Vagina (tissue), 2 donors: Measurements from ENCODE around the gene SHCBP1L. TPM values are rescaled to one million over a fixed set of nuclear protein-coding genes. Genes with fewer than 3 reads are reported as not detected.

ENCODE experiments used
- DNase-seq, 2 donors: peaks; one replicate each; pipeline ENCODE4 v3.0.0-alpha.2; 2017; ENCODE audit errors: extremely low spot score in 2 of 2
- H3K27ac ChIP-seq: fragments of 200-600 bp; sonication (generic); one replicate; pipeline ENCODE4 v1.5.1; 2019
- H3K27me3 ChIP-seq: fragments of 200-600 bp; sonication (generic); one replicate; pipeline ENCODE4 v1.5.1; 2019
- H3K36me3 ChIP-seq, 2 donors: fragments of 200-600 bp; sonication (generic); one replicate each; pipeline ENCODE4 v1.5.1; 2017 to 2019
- H3K4me1 ChIP-seq: fragments of 200-600 bp; sonication (generic); one replicate; pipeline ENCODE4 v1.5.1; 2019
- H3K4me3 ChIP-seq, 2 donors: fragments of 200-600 bp; sonication (generic); 1 replicate in 1 of 2; 2 replicates in 1 of 2; pipeline ENCODE4 v1.5.1; 2016 to 2019
- H3K9me3 ChIP-seq: fragments of 200-600 bp; sonication (generic); one replicate; pipeline ENCODE4 v1.5.1; 2019
- POLR2A ChIP-seq, 2 donors: fragments of 450-650 bp; IDR thresholded peaks; one replicate each; pipeline ENCODE4 v1.6.1; 2017; ENCODE audit warnings: antibody characterized with exemption in 2 of 2, mild to moderate bottlenecking in 2 of 2, moderate library complexity in 2 of 2
- POLR2AphosphoS5 ChIP-seq, 2 donors: sonication (generic); formaldehyde crosslinking; IDR thresholded peaks; one replicate each; pipeline ENCODE4 v1.9.0; 2017; ENCODE audit warnings: antibody characterized with exemption in 2 of 2, mild to moderate bottlenecking in 2 of 2, low read depth in 1 of 2; ENCODE audit not compliant: insufficient read depth in 1 of 2
- intact Hi-C: fragments of 100-400 bp; cut with DNase I; formaldehyde crosslinking; loops from one replicate; pipeline ENCODE4 v1.15.1; 2023
- total RNA-seq: library from RNA; depleted of rRNA; stranded (reverse); fragments of >200 nt; gene quantifications from one replicate; pipeline ENCODE4 v1.2.3, GENCODE V29; 2016
- TF ChIP-seq, protein P1 (sequence below), 3 experiments: fragments of 450-650 bp in 2 of 3; fragments of 200-600 bp in 1 of 3; sonication (generic) in 1 of 3; IDR thresholded peaks; one replicate each; pipeline ENCODE4 v1.5.1; 2017 to 2019; ENCODE audit warnings: antibody characterized with exemption in 3 of 3, mild to moderate bottlenecking in 2 of 3, moderate library complexity in 2 of 3

SHCBP1L gene
- total RNA-seq, 1 donor from 2014 or later = not detected

DNA sequence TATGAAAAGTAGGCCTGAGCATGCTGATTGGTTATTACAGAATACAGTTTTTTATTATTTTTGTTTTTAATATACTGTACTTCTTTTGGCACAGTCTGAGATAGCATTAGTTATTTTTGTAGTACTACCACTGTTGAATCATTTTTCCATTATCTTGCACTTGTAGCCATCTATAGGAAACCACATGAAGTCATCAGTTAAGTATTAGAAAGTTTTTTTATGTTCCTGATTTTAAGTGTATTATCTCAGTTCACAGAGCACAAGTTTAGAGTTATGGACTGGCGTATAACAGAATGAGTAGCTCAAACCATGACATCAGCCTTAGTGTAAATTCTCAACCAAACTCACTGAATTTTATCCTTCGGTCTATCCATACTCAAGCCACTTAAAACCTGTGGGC lies 91.0 kb downstream of the SHCBP1L start:
- no peaks in the 10 kb centered on the region for H3K27me3 ChIP-seq
- TF ChIP-seq POLR2A (IDR thresholded peaks at IDR 0.05) (no peak), POLR2AphosphoS5 (IDR thresholded peaks at IDR 0.05; ENCODE audit: insufficient read depth in 1 of 2, low read depth in 1 of 2) (no peak)
- TF ChIP-seq, protein P1, sequence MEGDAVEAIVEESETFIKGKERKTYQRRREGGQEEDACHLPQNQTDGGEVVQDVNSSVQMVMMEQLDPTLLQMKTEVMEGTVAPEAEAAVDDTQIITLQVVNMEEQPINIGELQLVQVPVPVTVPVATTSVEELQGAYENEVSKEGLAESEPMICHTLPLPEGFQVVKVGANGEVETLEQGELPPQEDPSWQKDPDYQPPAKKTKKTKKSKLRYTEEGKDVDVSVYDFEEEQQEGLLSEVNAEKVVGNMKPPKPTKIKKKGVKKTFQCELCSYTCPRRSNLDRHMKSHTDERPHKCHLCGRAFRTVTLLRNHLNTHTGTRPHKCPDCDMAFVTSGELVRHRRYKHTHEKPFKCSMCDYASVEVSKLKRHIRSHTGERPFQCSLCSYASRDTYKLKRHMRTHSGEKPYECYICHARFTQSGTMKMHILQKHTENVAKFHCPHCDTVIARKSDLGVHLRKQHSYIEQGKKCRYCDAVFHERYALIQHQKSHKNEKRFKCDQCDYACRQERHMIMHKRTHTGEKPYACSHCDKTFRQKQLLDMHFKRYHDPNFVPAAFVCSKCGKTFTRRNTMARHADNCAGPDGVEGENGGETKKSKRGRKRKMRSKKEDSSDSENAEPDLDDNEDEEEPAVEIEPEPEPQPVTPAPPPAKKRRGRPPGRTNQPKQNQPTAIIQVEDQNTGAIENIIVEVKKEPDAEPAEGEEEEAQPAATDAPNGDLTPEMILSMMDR (IDR thresholded peaks at IDR 0.05) = no peak
- H3K36me3 ChIP-seq = peaks cover 0 to 80% of the 10 kb centered on the region in 2 donors
- H3K4me3 ChIP-seq = no peak overlapping the region
- H3K9me3 ChIP-seq = no peaks in the 10 kb centered on the region
- DNase-seq = no peak
- intact Hi-C loops = no loop called here
- no peak overlapping the region for H3K27ac ChIP-seq
- H3K4me1 ChIP-seq = no peaks in the 10 kb centered on the region

DNA sequence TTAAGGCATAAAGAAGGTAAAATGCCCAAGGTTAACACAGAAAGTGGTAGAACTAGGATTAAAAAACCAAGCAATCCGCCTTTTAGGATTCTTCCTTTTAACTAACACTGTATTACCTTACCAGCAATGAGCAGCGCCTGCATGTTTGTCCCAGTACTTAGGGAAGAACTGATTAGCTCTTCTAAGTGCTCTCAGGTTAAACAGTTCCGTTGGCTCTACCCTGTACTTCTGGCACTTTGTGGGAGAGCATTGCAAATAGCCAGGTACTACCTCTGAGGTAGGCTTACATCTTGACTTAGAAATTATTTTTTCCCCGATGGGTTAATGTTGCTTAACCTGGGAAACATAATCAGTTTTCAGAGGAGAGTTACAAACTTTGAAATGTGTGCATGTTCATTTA lies 92.3 kb downstream of the SHCBP1L start:
- TF ChIP-seq POLR2A (IDR thresholded peaks at IDR 0.05) (no peak), POLR2AphosphoS5 (IDR thresholded peaks at IDR 0.05; ENCODE audit: insufficient read depth in 1 of 2, low read depth in 1 of 2) (no peak)
- TF ChIP-seq, protein P1 (IDR thresholded peaks at IDR 0.05) = no peak
- H3K36me3 ChIP-seq = peaks cover 0 to 91% of the 10 kb centered on the region in 2 donors
- DNase-seq = no peak

DNA sequence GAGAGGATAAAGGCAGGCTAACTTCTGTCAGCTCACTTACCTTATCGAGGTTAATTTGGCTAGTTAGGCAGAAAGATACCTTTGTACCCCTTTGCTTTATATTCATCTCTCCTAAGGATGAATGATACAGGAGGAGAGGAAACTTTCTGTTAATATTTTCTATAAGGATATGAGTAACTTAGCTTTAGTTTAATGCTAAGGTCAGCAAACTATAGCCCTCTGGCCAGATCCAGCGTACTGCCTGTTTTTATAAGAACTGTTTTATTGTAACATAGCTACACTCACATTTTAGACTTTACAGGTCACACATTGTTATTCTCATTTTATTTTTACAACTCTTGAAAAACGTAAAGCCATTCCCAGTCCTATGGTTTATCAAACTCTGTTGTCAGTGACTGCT lies 95.8 kb downstream of the SHCBP1L start:
- Histone ChIP-seq H3K9me3 (no peaks in the 10 kb centered on the region), H3K36me3 (peaks cover 0 to 99% of the 10 kb centered on the region in 2 donors), H3K27me3 (no peaks in the 10 kb centered on the region), H3K4me1 (no peaks in the 10 kb centered on the region), H3K4me3 (no peak overlapping the region), H3K27ac (no peak overlapping the region)
- intact Hi-C loops = no loop called here
- TF ChIP-seq POLR2A (IDR thresholded peaks at IDR 0.05) (no peak), POLR2AphosphoS5 (IDR thresholded peaks at IDR 0.05; ENCODE audit: insufficient read depth in 1 of 2, low read depth in 1 of 2) (no peak)
- TF ChIP-seq, protein P1 (IDR thresholded peaks at IDR 0.05) = no peak
- no peak for DNase-seq

More for the DNA sequence above, 92.3 kb downstream of the SHCBP1L start:
- H3K27me3 ChIP-seq = no peaks in the 10 kb centered on the region
- H3K4me3 ChIP-seq = no peak overlapping the region
- H3K9me3 ChIP-seq = no peaks in the 10 kb centered on the region
- intact Hi-C loops = no loop called here
- no peaks in the 10 kb centered on the region for H3K4me1 ChIP-seq
- H3K27ac ChIP-seq = no peak overlapping the region

DNA sequence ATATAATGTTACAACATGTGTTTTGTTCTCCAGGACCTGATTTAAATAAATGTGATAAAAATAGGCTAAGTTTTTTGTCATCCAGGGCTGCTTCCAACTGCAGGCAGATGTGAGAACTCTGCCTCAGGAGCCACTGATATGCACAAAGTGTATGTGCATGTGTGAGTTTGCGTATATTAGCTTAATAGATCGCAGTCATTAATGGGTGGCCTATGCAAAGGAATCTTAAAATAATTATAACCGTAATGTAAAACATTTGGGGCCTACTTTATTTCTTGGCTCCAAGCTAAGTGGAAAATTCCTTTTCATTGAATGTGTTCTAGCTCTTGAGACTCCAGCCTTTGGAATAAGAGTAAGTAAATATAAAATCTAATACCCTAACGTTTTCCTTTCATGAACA lies 97.1 kb downstream of the SHCBP1L start:
- H3K27ac ChIP-seq = no peak overlapping the region
- TF ChIP-seq POLR2AphosphoS5 (IDR thresholded peaks at IDR 0.05; ENCODE audit: insufficient read depth in 1 of 2, low read depth in 1 of 2) = no peak
- TF ChIP-seq, protein P1 (IDR thresholded peaks at IDR 0.05) = no peak
- no peak for TF ChIP-seq POLR2A (IDR thresholded peaks at IDR 0.05)
- intact Hi-C loops = no loop called here
- H3K9me3 ChIP-seq = no peaks in the 10 kb centered on the region
- H3K36me3 ChIP-seq = peaks cover 0 to 98% of the 10 kb centered on the region in 2 donors
- DNase-seq = no peak
- no peaks in the 10 kb centered on the region for H3K4me1 ChIP-seq
- no peaks in the 10 kb centered on the region for H3K27me3 ChIP-seq
- no peak overlapping the region for H3K4me3 ChIP-seq

DNA sequence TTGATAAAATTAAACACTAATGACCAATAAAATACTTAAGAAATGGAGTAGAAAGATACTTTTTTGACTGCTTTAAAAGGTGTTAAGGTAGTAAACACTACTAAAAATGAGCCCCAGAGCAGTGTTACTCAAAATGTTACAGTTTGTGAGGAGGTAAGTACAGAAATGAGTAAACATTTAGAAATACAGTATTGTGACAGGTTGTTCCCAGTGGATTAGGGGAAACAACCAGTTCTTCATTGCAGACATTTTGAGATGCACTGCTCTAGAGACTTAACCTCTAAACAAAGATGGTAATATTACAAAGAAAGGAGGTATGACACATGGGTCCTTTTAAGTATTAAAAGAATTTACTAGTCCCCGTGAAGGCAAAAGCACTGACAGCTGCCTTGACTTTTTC lies 101.1 kb downstream of the SHCBP1L start:
- intact Hi-C loops = no loop called here
- Histone ChIP-seq H3K27me3 (no peaks in the 10 kb centered on the region), H3K36me3 (peaks cover 0 to 89% of the 10 kb centered on the region in 2 donors), H3K4me1 (peaks cover 9% of the 10 kb centered on the region), H3K27ac (no peak overlapping the region), H3K4me3 (no peak overlapping the region), H3K9me3 (no peaks in the 10 kb centered on the region)
- TF ChIP-seq POLR2A (IDR thresholded peaks at IDR 0.05) (no peak), POLR2AphosphoS5 (IDR thresholded peaks at IDR 0.05; ENCODE audit: insufficient read depth in 1 of 2, low read depth in 1 of 2) (no peak)
- TF ChIP-seq, protein P1 (IDR thresholded peaks at IDR 0.05) = no peak
- DNase-seq = no peak
